Vagina (tissue), 2 donors: ENCODE data around the gene CREB3L2.

ENCODE experiments used
- CTCF ChIP-seq, 3 experiments: fragments of 450-650 bp in 2 of 3; fragments of 200-600 bp in 1 of 3; sonication (generic) in 1 of 3; IDR thresholded peaks; one replicate each; pipeline ENCODE4 v1.5.1; 2017 to 2019; ENCODE audit warnings: antibody characterized with exemption in 3 of 3, mild to moderate bottlenecking in 2 of 3, moderate library complexity in 2 of 3
- POLR2AphosphoS5 ChIP-seq, 2 donors: sonication (generic); formaldehyde crosslinking; IDR thresholded peaks; one replicate each; pipeline ENCODE4 v1.9.0; 2017; ENCODE audit warnings: antibody characterized with exemption in 2 of 2, mild to moderate bottlenecking in 2 of 2, low read depth in 1 of 2; ENCODE audit not compliant: insufficient read depth in 1 of 2

DNA sequence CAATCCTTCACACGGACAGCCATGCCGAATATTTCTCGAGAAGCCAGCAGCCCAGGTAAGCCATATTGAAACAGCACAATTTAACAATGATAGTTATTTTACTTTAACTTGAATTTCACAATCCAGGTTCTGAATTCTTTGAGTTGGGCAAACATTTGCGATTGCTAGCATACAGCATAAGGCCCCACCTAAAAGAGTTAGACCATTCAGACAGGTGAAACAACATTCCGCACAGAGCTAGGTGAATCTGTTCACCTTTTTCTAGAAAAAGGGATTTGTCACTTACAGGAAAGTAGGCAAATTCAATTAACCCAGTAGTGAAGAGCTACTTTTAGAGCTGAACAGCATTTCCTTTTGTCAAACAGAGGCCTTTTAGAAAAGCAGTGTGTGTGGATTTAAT lies 45.3 kb downstream of the CREB3L2 start:
- no peak for TF ChIP-seq POLR2AphosphoS5 (IDR thresholded peaks at IDR 0.05; ENCODE audit: insufficient read depth in 1 of 2, low read depth in 1 of 2)
- TF ChIP-seq CTCF (IDR thresholded peaks at IDR 0.05): no peak
